Hepatocyte (in vitro differentiated cells): Measurements from ENCODE around the gene PTGES3L. TPM values are rescaled to one million over a fixed set of nuclear protein-coding genes. Genes with fewer than 3 reads are reported as not detected.
A peak's percentile ranks its signal among the peaks of the same experiment; 100 is the strongest.

Source experiments
- DNase-seq: peaks from one replicate; pipeline ENCODE4 v3.0.0-alpha.2; 2016; ENCODE audit warnings: low spot score
- H2AFZ ChIP-seq: fragments of 200-600 bp; sonication (generic); 2 replicates; pipeline ENCODE4 v1.6.0; 2016; ENCODE audit warnings: antibody characterized with exemption, mild to moderate bottlenecking
- H3K27ac ChIP-seq: fragments of 200-600 bp; sonication (generic); 2 replicates; pipeline ENCODE4 v1.5.1; 2016; ENCODE audit warnings: mild to moderate bottlenecking
- H3K27me3 ChIP-seq: fragments of 200-600 bp; sonication (generic); 2 replicates; pipeline ENCODE4 v1.6.1; 2016
- H3K36me3 ChIP-seq: fragments of 200-600 bp; sonication (generic); replicated peaks from 2 replicates; pipeline ENCODE4 v1.5.1; 2016; ENCODE audit warnings: low read depth; ENCODE audit not compliant: insufficient read depth
- H3K4me1 ChIP-seq: fragments of 200-600 bp; sonication (generic); 2 replicates; pipeline ENCODE4 v1.5.1; 2016; ENCODE audit warnings: mild to moderate bottlenecking, moderate library complexity; ENCODE audit not compliant: insufficient read depth
- H3K4me2 ChIP-seq: fragments of 200-600 bp; sonication (generic); 2 replicates; pipeline ENCODE4 v1.6.0; 2016
- H3K4me3 ChIP-seq: fragments of 200-600 bp; sonication (generic); 2 replicates; pipeline ENCODE4 v1.5.1; 2016; ENCODE audit warnings: mild to moderate bottlenecking
- H3K79me2 ChIP-seq: fragments of 200-600 bp; sonication (generic); 2 replicates; pipeline ENCODE4 v1.6.0; 2017; ENCODE audit warnings: mild to moderate bottlenecking
- H3K9me2 ChIP-seq: fragments of 200-600 bp; sonication (generic); replicated peaks from 2 replicates; pipeline ENCODE4 v1.6.0; 2017; ENCODE audit warnings: mild to moderate bottlenecking; ENCODE audit not compliant: insufficient read depth
- H3K9me3 ChIP-seq: fragments of 200-600 bp; sonication (generic); 2 replicates; pipeline ENCODE4 v1.5.1; 2016; ENCODE audit warnings: low read depth, mild to moderate bottlenecking
- H4K20me1 ChIP-seq: fragments of 200-600 bp; sonication (generic); 2 replicates; pipeline ENCODE4 v1.6.0; 2016; ENCODE audit warnings: mild to moderate bottlenecking; ENCODE audit not compliant: insufficient read depth, poor library complexity, severe bottlenecking
- EZH2 ChIP-seq: fragments of 200-600 bp; sonication (generic); IDR thresholded peaks from 2 replicates; pipeline ENCODE4 v1.6.1; 2016; ENCODE audit warnings: antibody characterized with exemption, mild to moderate bottlenecking, borderline replicate concordance
- EZH2phosphoT487 ChIP-seq: fragments of 200-600 bp; sonication (generic); IDR thresholded peaks from one replicate; pipeline ENCODE4 v1.6.1; 2018; ENCODE audit warnings: antibody characterized with exemption, mild to moderate bottlenecking, low read depth, moderate library complexity; ENCODE audit not compliant: unreplicated experiment, severe bottlenecking
- WGBS: methylation state at CpG from one replicate; pipeline ENCODE4 v1.1.6; 2016; ENCODE audit warnings: low lambda C conversion rate; ENCODE audit errors: missing lambda C conversion rate; 5-methylcytosine and 5-hydroxymethylcytosine counted together
- polyA plus RNA-seq: library from polyadenylated mRNA; unstranded; fragments of >200 nt; fragmentation: Nextera tagmentation; extraction: Ambion mirVana; gene quantifications from 2 replicates; pipeline ENCODE4 v1.2.1, GENCODE V29; 2016
- total RNA-seq: library from RNA; depleted of rRNA; stranded (reverse); fragments of >200 nt; gene quantifications from 2 replicates; pipeline ENCODE4 v1.2.3, GENCODE V29; 2014
- TF ChIP-seq, protein P1 (sequence below): fragments of 200-600 bp; sonication (generic); IDR thresholded peaks from 2 replicates; pipeline ENCODE4 v1.5.1; 2016; ENCODE audit warnings: antibody characterized with exemption, mild to moderate bottlenecking; ENCODE audit not compliant: poor library complexity

PTGES3L gene
- total and polyA plus RNA-seq, 2 experiments from 2014 or later = 0.40 to 2.4 TPM

DNA sequence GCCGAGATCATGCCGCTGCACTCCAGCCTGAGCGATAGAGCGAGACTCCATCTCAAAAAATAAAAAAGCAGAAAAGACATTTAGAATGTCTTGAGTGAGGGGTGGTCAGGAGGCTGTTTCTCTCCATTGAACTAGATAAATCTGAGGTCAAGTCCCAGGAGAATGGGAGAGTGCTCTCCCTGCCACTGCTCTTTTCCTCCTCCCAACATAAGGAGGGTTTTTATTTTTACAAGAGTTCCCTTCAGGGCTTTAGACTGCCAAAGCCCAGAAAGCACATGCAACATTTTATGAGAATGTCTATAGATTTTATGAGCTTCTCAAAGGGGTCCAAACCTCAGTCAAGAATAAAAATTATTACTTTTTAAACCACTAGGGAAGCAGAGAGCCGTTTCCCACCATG, 46.7 kb upstream of the PTGES3L start:
- no peaks in the 10 kb centered on the region for H3K27me3 ChIP-seq
- no peak overlapping the region for H3K27ac ChIP-seq
- no peaks in the 10 kb centered on the region for H3K9me2 ChIP-seq
- TF ChIP-seq EZH2 (no peak), EZH2phosphoT487 (no peak)
- TF ChIP-seq, protein P1, sequence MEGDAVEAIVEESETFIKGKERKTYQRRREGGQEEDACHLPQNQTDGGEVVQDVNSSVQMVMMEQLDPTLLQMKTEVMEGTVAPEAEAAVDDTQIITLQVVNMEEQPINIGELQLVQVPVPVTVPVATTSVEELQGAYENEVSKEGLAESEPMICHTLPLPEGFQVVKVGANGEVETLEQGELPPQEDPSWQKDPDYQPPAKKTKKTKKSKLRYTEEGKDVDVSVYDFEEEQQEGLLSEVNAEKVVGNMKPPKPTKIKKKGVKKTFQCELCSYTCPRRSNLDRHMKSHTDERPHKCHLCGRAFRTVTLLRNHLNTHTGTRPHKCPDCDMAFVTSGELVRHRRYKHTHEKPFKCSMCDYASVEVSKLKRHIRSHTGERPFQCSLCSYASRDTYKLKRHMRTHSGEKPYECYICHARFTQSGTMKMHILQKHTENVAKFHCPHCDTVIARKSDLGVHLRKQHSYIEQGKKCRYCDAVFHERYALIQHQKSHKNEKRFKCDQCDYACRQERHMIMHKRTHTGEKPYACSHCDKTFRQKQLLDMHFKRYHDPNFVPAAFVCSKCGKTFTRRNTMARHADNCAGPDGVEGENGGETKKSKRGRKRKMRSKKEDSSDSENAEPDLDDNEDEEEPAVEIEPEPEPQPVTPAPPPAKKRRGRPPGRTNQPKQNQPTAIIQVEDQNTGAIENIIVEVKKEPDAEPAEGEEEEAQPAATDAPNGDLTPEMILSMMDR = no peak
- no peaks in the 10 kb centered on the region for H3K9me3 ChIP-seq
- no peak for DNase-seq
- no peaks in the 10 kb centered on the region for H4K20me1 ChIP-seq
- H3K79me2 ChIP-seq = peaks cover 5% of the 10 kb centered on the region
- no peak overlapping the region for H2AFZ ChIP-seq
- H3K36me3 ChIP-seq = no peaks in the 10 kb centered on the region
- 83% methylated on average over 5 of the region's 5 CpGs for WGBS
- no peaks in the 10 kb centered on the region for H3K4me1 ChIP-seq
- no peak overlapping the region for H3K4me2 ChIP-seq
- no peak overlapping the region for H3K4me3 ChIP-seq

DNA sequence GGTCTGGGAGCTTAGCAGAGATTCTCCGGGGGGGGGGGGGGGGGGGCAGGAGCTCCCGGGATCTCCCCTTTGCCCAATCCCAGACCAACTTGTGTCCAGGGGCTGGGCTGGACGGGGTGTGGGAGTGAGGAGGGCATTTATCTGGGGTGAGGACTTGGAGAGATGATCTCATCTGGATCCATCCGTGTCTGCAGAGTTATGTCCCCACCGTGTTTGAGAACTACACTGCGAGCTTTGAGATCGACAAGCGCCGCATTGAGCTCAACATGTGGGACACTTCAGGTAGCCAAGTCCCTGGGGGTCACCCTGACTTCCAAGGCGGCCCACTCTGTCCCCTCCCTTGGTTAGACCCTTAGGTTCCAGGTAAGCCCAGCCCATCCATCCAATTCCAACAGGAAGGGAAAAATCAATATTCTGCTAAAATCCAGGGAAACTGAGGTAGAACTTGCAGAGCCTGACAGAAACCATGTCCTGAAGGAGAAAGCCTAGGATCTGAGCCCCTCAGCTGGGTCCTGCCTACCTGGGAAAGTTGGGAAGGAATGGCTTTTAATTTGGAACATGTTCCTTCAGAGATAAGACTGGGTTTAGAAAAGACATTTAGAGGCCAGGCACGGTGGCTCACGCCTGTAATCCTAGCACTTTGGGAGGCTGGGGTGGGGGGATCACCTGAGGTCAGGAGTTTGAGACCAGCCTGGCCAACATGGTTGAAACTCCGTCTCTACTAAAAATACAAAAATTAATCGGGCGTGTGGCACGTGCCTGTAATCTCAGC, 46.1 kb upstream of the PTGES3L start:
- Histone ChIP-seq H3K9me3 (no peaks in the 10 kb centered on the region), H3K9me2 (no peaks in the 10 kb centered on the region), H3K4me3 (no peak overlapping the region), H3K4me2 (peak overlapping the region; percentile 92), H4K20me1 (no peaks in the 10 kb centered on the region), H2AFZ (no peak overlapping the region), H3K79me2 (peaks cover 10% of the 10 kb centered on the region), H3K4me1 (no peaks in the 10 kb centered on the region), H3K27ac (no peak overlapping the region), H3K27me3 (no peaks in the 10 kb centered on the region), H3K36me3 (no peaks in the 10 kb centered on the region)
- TF ChIP-seq, protein P1 = no peak
- no peak for DNase-seq
- WGBS = 62% methylated on average over 14 of the region's 16 CpGs

DNA sequence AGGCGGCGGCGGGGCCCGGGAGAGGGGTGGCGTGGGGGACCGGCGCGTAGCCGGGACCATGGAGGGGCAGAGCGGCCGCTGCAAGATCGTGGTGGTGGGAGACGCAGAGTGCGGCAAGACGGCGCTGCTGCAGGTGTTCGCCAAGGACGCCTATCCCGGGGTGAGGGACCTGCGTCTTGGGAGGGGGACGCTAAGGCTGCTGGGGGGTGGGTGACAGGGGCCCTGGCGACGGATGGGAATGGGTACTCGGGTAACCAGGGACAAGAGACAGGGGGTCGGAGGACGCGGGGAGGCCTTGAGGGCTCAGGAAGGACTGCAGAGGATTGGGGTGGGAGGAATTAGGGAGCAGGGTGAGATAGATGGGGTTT, 45.4 kb upstream of the PTGES3L start:
- no peaks in the 10 kb centered on the region for H4K20me1 ChIP-seq
- H3K4me2 ChIP-seq = peak overlapping the region; percentile 92
- peak overlapping the region; percentile 23 for H3K4me3 ChIP-seq
- no peaks in the 10 kb centered on the region for H3K36me3 ChIP-seq
- H3K27ac ChIP-seq = no peak overlapping the region
- no peaks in the 10 kb centered on the region for H3K9me2 ChIP-seq
- H2AFZ ChIP-seq = peak overlapping the region; percentile 74
- no peaks in the 10 kb centered on the region for H3K9me3 ChIP-seq
- peaks cover 17% of the 10 kb centered on the region for H3K79me2 ChIP-seq
- WGBS = 3% methylated on average over 8 of the region's 27 CpGs
- H3K27me3 ChIP-seq = no peaks in the 10 kb centered on the region
- peaks cover 5% of the 10 kb centered on the region for H3K4me1 ChIP-seq
- no peak for TF ChIP-seq EZH2phosphoT487
- DNase-seq = no peak

DNA sequence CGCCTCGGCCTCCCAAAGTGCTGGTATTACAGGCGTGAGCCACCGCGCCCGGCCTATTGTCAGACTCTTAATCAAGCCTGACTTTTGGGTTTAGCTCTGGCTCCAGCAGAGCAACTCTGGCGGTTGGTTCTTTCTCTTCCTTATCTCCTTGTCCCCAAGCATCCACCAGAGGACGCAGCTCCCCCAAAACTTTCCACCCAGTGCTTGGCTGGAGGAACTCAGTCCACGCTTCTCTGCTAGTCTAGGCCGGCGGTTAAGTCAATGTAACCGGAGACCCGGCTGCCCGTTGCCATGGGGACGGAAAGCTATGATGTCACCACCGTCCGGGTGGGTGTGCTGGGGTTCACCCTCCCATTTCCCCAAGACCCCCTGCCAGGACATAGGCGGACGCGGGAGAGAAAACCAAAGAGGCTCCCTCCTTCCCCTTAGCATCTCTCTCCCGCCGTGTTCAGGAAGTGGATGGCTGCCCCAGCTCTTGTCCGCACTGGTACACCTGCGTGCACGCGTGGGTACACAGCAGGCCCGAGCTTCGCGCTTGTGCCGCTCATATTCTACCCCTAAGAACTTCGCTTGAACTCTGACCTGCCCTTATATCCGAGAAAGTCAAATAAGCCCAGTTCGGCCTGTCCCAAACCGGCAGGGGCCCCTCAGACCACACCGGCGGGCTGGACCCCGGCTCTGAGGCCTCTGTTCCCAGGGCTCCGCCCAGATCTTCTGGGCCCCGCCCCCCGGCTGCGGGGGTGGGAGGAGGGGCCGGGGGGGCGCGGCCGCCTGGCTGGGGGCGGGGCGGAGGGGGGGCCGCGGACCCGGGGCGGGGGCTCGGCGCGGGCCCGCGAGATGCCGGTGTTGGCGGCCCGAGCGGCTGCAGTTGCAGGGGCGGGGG, 44.8 kb upstream of the PTGES3L start, which contains the start of gene RND2:
TSS of gene RND2 (plus strand) at position 825 of the 883 bp plus-strand sequence. CDS start 117 bp downstream, outside the sequence.
- Histone ChIP-seq H3K4me1 (peaks cover 11% of the 10 kb centered on the region), H3K27ac (peak within 1 kb of the TSS; percentile 71), H3K79me2 (peaks cover 23% of the 10 kb centered on the region), H3K4me3 (peak within 1 kb of the TSS; percentile 46), H3K27me3 (no peaks in the 10 kb centered on the region), H2AFZ (peak within 1 kb of the TSS; percentile 79), H3K9me2 (no peaks in the 10 kb centered on the region), H3K4me2 (peak within 1 kb of the TSS; percentile 92), H4K20me1 (no peaks in the 10 kb centered on the region), H3K9me3 (no peaks in the 10 kb centered on the region), H3K36me3 (no peaks in the 10 kb centered on the region)
- no peak for TF ChIP-seq EZH2
- TF ChIP-seq, protein P1 = peak; percentile 86
- no peak for TF ChIP-seq EZH2phosphoT487
- WGBS = under 1% methylated on average over 39 of the region's 61 CpGs
- peak; percentile 95 for DNase-seq
